Mucosa of descending colon (tissue), 3 donors: ENCODE measurements around the gene MAT2A. TPM values are rescaled to one million over a fixed set of nuclear protein-coding genes. Genes with fewer than 3 reads are reported as not detected.

Experiments used
- ATAC-seq: fragments of 200-7000 bp; cut with Tn5 transposase; one replicate; pipeline ENCODE4 v1.9.1; 2020; ENCODE audit warnings: mild to moderate bottlenecking, moderate library complexity
- DNase-seq, 3 donors: peaks; one replicate each; pipeline ENCODE4 v3.0.0-alpha.2; 2020
- H3K36me3 ChIP-seq: fragments of 200-600 bp; one replicate; pipeline ENCODE4 v1.8.0; 2021; ENCODE audit warnings: low read depth, mild to moderate bottlenecking
- H3K4me1 ChIP-seq: fragments of 200-600 bp; one replicate; pipeline ENCODE4 v1.8.0; 2021; ENCODE audit warnings: low read depth, mild to moderate bottlenecking
- H3K4me3 ChIP-seq: fragments of 200-600 bp; one replicate; pipeline ENCODE4 v1.8.0; 2021; ENCODE audit warnings: mild to moderate bottlenecking
- H3K9me3 ChIP-seq: fragments of 200-600 bp; one replicate; pipeline ENCODE4 v1.8.0; 2021; ENCODE audit warnings: mild to moderate bottlenecking
- CTCF ChIP-seq: fragments of 200-600 bp; IDR thresholded peaks from one replicate; pipeline ENCODE4 v1.8.0; 2022; ENCODE audit warnings: antibody characterized with exemption, mild to moderate bottlenecking
- intact Hi-C, 2 donors: fragments of 100-400 bp; cut with DNase I in 1 of 2; cut with micrococcal nuclease in 1 of 2; formaldehyde crosslinking; loops; one replicate each; pipeline versions ENCODE4 v1.11.0 to v1.11.1; 2022; cut with DNase I, micrococcal nuclease
- total RNA-seq, 3 donors: library from RNA; stranded (reverse); fragmentation: NEBNext Ultra II Directional in 2 of 3; extraction: Animal tissue kit (Norgen Biotek cat#: 25700) in 2 of 3; gene quantifications; one replicate each; pipeline versions ENCODE4 v1.2.1 to v1.2.4, GENCODE V29; 2021 to 2023
- donor health status: DM: no; HTN: no; CAD: no; lungs with moderate emphysema.
- donor health status: DM: no; HTN: no; CAD: no.
- donor health status: DM: no; HTN: yes; CAD: no.

MAT2A gene
- total RNA-seq, 3 donors from 2014 or later, result 156 to 229 (median 167) TPM

- no peak for DNase-seq
These were observed 38.1 kb downstream of the MAT2A start for GRCh38 chr2:85577063-85577385.

DNA sequence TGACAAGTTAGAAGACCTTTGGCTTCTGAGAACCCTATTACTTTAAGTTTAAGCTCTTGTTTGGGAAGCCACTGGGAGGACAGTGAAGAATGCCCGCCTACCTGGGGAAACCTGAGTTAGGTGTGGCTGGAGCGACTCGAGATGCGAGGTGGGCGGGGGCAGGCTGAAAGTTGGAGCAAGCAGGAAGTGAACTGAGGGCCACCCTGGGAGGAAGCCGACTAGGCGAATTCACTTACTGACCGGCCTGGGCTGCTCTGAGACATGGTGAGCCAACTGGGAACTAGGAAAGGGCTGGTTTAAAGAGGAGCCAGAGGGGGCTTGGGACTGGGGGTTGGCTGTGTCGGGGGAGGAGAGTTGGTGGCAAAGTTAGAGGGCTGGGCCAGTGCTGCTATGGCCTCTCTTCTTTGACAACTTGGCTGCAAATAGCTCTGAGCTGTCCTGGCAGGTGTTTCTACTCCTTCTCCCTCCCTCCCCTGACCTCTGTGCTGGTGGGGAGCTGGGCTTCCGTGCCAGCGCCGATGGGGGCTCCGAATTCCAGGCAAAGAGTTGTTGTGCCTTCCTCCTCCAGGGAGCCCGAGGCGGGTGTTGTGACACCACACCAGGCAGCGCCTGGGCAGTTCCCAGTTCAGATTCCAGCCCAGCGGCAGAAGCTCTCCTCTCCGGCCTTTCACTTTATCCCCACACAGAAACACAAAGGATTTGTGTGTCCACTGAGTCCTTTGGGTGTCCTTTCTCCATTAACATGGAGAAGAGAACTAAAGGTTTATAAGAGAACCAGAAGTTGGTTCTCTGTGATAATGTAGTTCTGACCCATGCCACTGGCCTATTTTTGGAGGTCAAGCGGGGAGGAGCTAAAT lies 38.6 kb downstream of the MAT2A start, which contains the start of gene VAMP8:
Gene VAMP8, plus strand, starts transcription at position 201 of the 857 bp plus-strand sequence. Its CDS starts 61 bp downstream, at position 262.
- Histone ChIP-seq H3K36me3 (no peaks in the 10 kb centered on the region), H3K4me1 (peaks cover 17% of the 10 kb centered on the region), H3K4me3 (peak within 1 kb of the TSS; percentile 37), H3K9me3 (no peaks in the 10 kb centered on the region)
- DNase-seq (peak; percentile 89 to 93 (median 92)), ATAC-seq (peak; percentile 96)
- intact Hi-C loops, result no loop called here
- TF ChIP-seq CTCF, result no peak

More at GRCh38 chr2:85577063-85577385, 38.1 kb downstream of the MAT2A start:
- TF ChIP-seq CTCF, result no peak
- Histone ChIP-seq H3K9me3 (no peaks in the 10 kb centered on the region), H3K4me3 (no peak overlapping the region), H3K4me1 (peaks cover 17% of the 10 kb centered on the region), H3K36me3 (no peaks in the 10 kb centered on the region)
- ATAC-seq, result no peak
- intact Hi-C loops, result no loop called here

DNA sequence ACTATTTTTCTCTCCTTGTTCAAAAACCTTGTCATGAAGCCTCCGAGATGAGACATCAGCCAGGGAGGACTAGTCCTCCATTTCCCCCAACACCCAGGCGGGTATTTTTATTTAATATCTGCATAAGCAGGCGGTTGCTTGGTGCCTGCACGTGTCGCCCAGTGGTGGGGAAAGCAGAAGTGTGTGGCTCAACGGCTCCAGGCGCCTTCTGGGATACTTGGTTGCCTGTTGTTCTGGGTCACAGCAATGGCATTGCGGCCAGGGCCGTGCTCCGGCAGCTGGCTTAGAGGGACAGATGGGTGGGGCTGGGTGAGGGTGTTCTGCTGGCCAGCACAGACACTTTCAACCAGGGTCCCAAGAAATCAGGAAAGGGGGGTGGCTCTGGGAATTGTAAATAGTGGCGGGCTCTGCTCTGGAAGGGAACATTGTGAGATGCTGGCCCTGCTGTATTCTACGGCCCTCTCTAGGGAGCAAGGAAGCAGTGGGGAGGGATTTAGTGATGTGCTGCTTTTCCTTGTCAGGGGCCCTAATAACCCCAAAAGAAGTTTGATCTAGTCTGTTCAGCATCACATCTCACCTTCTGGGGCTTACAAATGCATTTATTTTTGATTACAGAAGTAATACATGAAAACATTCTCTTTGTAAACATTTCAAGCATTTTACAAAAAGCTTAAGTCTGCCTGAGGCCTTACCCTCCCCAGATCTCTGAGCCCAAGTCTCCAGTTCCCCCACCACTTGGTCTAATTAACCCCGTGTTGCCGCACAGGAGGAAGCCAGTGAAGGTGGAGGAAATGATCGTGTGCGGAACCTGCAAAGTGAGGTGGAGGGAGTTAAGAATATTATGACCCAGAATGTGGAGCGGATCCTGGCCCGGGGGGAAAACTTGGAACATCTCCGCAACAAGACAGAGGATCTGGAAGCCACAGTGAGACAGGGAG lies 39.5 kb downstream of the MAT2A start:
- H3K4me3 ChIP-seq, result peak overlapping the region; percentile 37
- intact Hi-C loops, result no loop called here
- ATAC-seq, result peak; percentile 57
- H3K4me1 ChIP-seq, result peaks cover 20% of the 10 kb centered on the region
- TF ChIP-seq CTCF, result no peak
- no peaks in the 10 kb centered on the region for H3K9me3 ChIP-seq
- H3K36me3 ChIP-seq, result no peaks in the 10 kb centered on the region
- DNase-seq, result peak; percentile 57 to 80 (median 68)

DNA sequence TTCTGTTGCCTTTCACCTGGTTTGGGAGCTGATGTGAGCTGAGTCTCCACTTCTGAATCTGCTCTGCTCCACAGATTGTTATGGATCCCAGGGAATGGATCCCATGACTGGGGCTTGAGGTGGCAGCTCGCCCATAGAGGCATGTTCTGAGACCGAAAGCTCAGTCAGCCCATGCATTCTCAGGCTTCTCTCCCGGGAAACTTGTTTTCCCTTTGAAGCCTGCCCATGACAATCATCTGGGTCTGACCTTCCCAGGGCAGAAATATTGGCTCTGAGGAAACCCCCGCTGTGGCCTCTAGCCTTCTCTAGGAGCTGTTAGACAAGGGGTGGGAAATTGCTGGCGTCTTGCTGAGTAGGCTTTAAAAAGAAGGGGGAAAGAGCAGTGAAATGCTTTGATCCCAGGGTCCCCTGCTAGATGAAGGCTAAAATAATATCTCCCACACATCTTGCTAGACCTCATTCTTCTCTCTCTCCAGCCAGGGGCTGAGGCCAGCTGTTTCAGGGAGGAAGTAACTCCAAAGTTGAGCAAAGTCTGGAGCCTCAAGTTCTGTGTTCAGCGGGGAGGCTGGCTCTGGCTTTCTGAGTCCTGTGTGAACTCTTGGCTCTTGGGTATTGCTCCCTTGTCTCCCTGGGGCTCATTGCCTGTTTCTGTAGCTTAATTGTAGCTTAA lies 40.4 kb downstream of the MAT2A start:
- no peak for TF ChIP-seq CTCF
- ATAC-seq, result no peak
- Histone ChIP-seq H3K4me1 (peaks cover 23% of the 10 kb centered on the region), H3K4me3 (no peak overlapping the region), H3K9me3 (no peaks in the 10 kb centered on the region), H3K36me3 (no peaks in the 10 kb centered on the region)
- intact Hi-C loops, result no loop called here
- DNase-seq, result peak in 1 of 3 donors; percentile 41

- TF ChIP-seq CTCF, result no peak
- peaks cover 28% of the 10 kb centered on the region for H3K4me1 ChIP-seq
- no peaks in the 10 kb centered on the region for H3K9me3 ChIP-seq
- intact Hi-C loops, result no loop called here
- no peak overlapping the region for H3K4me3 ChIP-seq
- no peaks in the 10 kb centered on the region for H3K36me3 ChIP-seq
- ATAC-seq, result no peak
- peak in 2 of 3 donors; percentile 15 to 39 for DNase-seq
These were observed 41.2 kb downstream of the MAT2A start for GRCh38 chr2:85580206-85580605.
